Ovary (tissue), 9 donors: ENCODE results near the gene ITPK1. TPM values are rescaled to one million over a fixed set of nuclear protein-coding genes. Genes with fewer than 3 reads are reported as not detected.

Experiments used
- DNase-seq, 5 donors: peaks; one replicate each; pipeline ENCODE4 v3.0.0-alpha.2; 2019 to 2020
- H3K27ac ChIP-seq, 2 donors: fragments of 200-600 bp; one replicate each; pipeline versions ENCODE4 v1.5.1 to v1.8.0; 2019 to 2022
- H3K27me3 ChIP-seq: fragments of 200-600 bp; one replicate; pipeline ENCODE4 v1.8.0; 2022
- H3K36me3 ChIP-seq: fragments of 200-600 bp; sonication (generic); one replicate; pipeline ENCODE4 v1.5.1; 2019
- H3K4me1 ChIP-seq: one replicate; pipeline ENCODE4 v1.8.1; 2013; ENCODE audit warnings: mild to moderate bottlenecking, moderate library complexity; ENCODE audit not compliant: insufficient read depth
- H3K4me3 ChIP-seq: fragments of 200-600 bp; sonication (generic); one replicate; pipeline ENCODE4 v1.5.1; 2017
- H3K9me3 ChIP-seq, 2 donors: fragments of 200-600 bp in 1 of 2; sonication (generic) in 1 of 2; one replicate each; pipeline versions ENCODE4 v1.5.1 to v1.8.1; 2013 to 2019; ENCODE audit warnings: mild to moderate bottlenecking in 1 of 2, moderate library complexity in 1 of 2
- EP300 ChIP-seq: sonication (generic); formaldehyde crosslinking; IDR thresholded peaks from one replicate; pipeline ENCODE4 v1.6.1; 2017; ENCODE audit warnings: antibody characterized with exemption
- POLR2A ChIP-seq: fragments of 450-650 bp; IDR thresholded peaks from one replicate; pipeline ENCODE4 v1.6.1; 2017; ENCODE audit warnings: antibody characterized with exemption, mild to moderate bottlenecking, moderate library complexity
- WGBS, 3 donors: extraction: QIAGEN DNeasy Blood & Tissue Kit in 1 of 3; methylation state at CpG; one replicate each; pipeline versions ENCODE4 v1.1.5 to v1.1.7; 2013 to 2017; 5-methylcytosine and 5-hydroxymethylcytosine counted together
- intact Hi-C, 4 donors: fragments of 100-400 bp; cut with DNase I; formaldehyde crosslinking; loops; one replicate each; pipeline versions ENCODE4 v1.11.0 to v1.15.1; 2022 to 2023
- polyA plus RNA-seq, 2 donors: library from polyadenylated mRNA; stranded (reverse); fragments of 200-250 nt in 1 of 2; fragments of 350-450 nt in 1 of 2; fragmentation: Illumina TruSeq in 1 of 2; extraction: RNeasy Lipid Tissue Mini Kit (QIAGEN cat#74804) in 1 of 2; gene quantifications; one replicate each; pipeline ENCODE4 v1.2.3, GENCODE V29; 2013 to 2014
- total RNA-seq, 7 donors: library from RNA; depleted of rRNA in 2 of 7; stranded (reverse); fragments of >200 nt in 2 of 7; fragmentation: NEBNext Ultra II Directional in 3 of 7; extraction: Animal tissue kit (Norgen Biotek cat#: 25700) in 3 of 7; gene quantifications; one replicate each; pipeline versions ENCODE4 v1.1.0 to v1.2.4, GENCODE V29; 2016 to 2023
- TF ChIP-seq, protein P1 (sequence below), 3 donors: fragments of 450-650 bp in 2 of 3; fragments of 200-600 bp in 1 of 3; IDR thresholded peaks; one replicate each; pipeline versions ENCODE4 v1.5.1 to v1.8.0; 2016 to 2022; ENCODE audit warnings: antibody characterized with exemption in 3 of 3, mild to moderate bottlenecking in 1 of 3
- donor health status: DM: no; HTN: no; CAD: no; lungs with moderate emphysema.
- donor health status: DM: no; HTN: no; CAD: no.
- donor health status: Bipolar disorder and iron deficiency.
- donor health status: DM: yes; HTN: yes; CAD: no.
- donor health status: DM: no; HTN: no; CAD: no.
- donor health status: DM: yes; HTN: yes; CAD: no.

Gene ITPK1
- total and polyA plus RNA-seq, 9 donors, result 23.6 to 57.8 (median 49.3) TPM

- intact Hi-C loops, result no loop called here
- Histone ChIP-seq H3K27me3 (no peaks in the 10 kb centered on the region), H3K4me1 (peaks cover 9% of the 10 kb centered on the region), H3K36me3 (no peaks in the 10 kb centered on the region), H3K4me3 (no peak overlapping the region), H3K27ac (no peak overlapping the region), H3K9me3 (no peaks in the 10 kb centered on the region)
- 89 to 100% (median 95%) methylated on average over 2 of the region's 2 CpGs for whole genome bisulfite sequencing, 3 donors
- DNase-seq, result no peak
- TF ChIP-seq, protein P1, sequence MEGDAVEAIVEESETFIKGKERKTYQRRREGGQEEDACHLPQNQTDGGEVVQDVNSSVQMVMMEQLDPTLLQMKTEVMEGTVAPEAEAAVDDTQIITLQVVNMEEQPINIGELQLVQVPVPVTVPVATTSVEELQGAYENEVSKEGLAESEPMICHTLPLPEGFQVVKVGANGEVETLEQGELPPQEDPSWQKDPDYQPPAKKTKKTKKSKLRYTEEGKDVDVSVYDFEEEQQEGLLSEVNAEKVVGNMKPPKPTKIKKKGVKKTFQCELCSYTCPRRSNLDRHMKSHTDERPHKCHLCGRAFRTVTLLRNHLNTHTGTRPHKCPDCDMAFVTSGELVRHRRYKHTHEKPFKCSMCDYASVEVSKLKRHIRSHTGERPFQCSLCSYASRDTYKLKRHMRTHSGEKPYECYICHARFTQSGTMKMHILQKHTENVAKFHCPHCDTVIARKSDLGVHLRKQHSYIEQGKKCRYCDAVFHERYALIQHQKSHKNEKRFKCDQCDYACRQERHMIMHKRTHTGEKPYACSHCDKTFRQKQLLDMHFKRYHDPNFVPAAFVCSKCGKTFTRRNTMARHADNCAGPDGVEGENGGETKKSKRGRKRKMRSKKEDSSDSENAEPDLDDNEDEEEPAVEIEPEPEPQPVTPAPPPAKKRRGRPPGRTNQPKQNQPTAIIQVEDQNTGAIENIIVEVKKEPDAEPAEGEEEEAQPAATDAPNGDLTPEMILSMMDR (IDR thresholded peaks at IDR 0.05), result no peak
- no peak for TF ChIP-seq EP300
- no peak for TF ChIP-seq POLR2A
These were observed 66.9 kb downstream of the ITPK1 start for GRCh38 chr14:93048843-93049242.

DNA sequence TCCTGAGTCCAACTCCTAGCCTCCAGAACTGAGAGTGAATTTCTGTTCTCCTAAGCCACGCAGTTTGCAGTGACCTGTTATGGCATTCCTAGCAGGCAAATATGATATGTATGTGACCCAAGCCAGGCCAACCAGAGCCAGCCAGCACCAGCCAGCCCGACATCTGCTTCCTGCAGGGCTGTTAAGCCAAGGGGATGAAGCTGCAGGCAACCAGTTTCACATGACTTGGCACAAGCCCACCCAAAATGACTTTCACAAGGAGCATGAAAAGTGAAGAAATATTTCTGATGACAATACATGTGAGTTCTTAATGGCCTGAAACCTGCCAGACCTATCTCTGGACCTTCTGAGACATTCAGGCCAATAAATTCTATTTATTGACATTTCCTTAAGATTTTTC lies 68.1 kb downstream of the ITPK1 start:
- Histone ChIP-seq H3K4me1 (peaks cover 12% of the 10 kb centered on the region), H3K4me3 (no peak overlapping the region), H3K36me3 (no peaks in the 10 kb centered on the region), H3K27ac (no peak overlapping the region), H3K27me3 (no peaks in the 10 kb centered on the region), H3K9me3 (no peaks in the 10 kb centered on the region)
- TF ChIP-seq POLR2A, result no peak
- TF ChIP-seq, protein P1 (IDR thresholded peaks at IDR 0.05), result no peak
- no peak for TF ChIP-seq EP300
- no peak for DNase-seq
- intact Hi-C loops, result no loop called here
- WGBS, 3 donors, result 76 to 86% (median 85%) methylated on average over 2 of the region's 2 CpGs

DNA sequence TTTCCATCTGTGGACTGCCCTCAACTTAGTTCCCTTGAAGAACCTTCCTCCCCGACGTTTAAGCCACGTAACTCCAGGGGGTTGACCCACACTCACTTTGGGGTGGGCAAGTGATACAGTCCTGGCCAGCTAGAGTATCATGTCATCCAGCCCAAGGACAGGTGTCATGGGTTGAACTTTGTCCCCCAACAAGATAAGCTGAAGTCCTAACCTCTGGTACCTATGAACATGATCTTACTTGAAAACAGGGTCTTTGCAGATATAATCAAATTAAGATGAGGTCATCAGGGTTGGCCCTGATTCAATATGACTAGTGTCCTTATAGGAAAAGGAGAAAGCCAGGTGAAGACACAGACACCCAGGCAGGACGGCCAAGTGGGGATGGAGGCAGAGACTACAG lies 68.6 kb downstream of the ITPK1 start:
- TF ChIP-seq POLR2A, result no peak
- TF ChIP-seq EP300, result no peak
- TF ChIP-seq, protein P1 (IDR thresholded peaks at IDR 0.05), result no peak
- Histone ChIP-seq H3K4me3 (no peak overlapping the region), H3K4me1 (peaks cover 12% of the 10 kb centered on the region), H3K27me3 (no peaks in the 10 kb centered on the region), H3K27ac (no peak overlapping the region), H3K36me3 (no peaks in the 10 kb centered on the region), H3K9me3 (no peaks in the 10 kb centered on the region)
- 81 to 94% (median 86%) methylated on average over 4 of the region's 4 CpGs for WGBS, 3 donors
- DNase-seq, result no peak
- intact Hi-C loops, result no loop called here

- no peak overlapping the region for H3K27ac ChIP-seq
These were observed 69.0 kb downstream of the ITPK1 start for GRCh38 chr14:93046705-93047050.

GRCh38 chr14:93045965-93046704 lies 69.6 kb downstream of the ITPK1 start:
- Histone ChIP-seq H3K27ac (no peak overlapping the region), H3K9me3 (no peaks in the 10 kb centered on the region), H3K4me1 (peaks cover 12% of the 10 kb centered on the region), H3K27me3 (no peaks in the 10 kb centered on the region), H3K4me3 (no peak overlapping the region), H3K36me3 (no peaks in the 10 kb centered on the region)
- intact Hi-C loops, result no loop called here
- 51 to 66% (median 55%) methylated on average over 16 of the region's 16 CpGs for WGBS, 3 donors
- DNase-seq, result no peak
- TF ChIP-seq, protein P1 (IDR thresholded peaks at IDR 0.05), result no peak
- TF ChIP-seq EP300 (no peak), POLR2A (no peak)

More at GRCh38 chr14:93046705-93047050, 69.0 kb downstream of the ITPK1 start:
- no peaks in the 10 kb centered on the region for H3K27me3 ChIP-seq
- no peaks in the 10 kb centered on the region for H3K9me3 ChIP-seq
- no peak for TF ChIP-seq POLR2A
- H3K4me1 ChIP-seq, result peaks cover 12% of the 10 kb centered on the region
- 56 to 68% (median 60%) methylated on average over 7 of the region's 7 CpGs for WGBS, 3 donors
- intact Hi-C loops, result no loop called here
- H3K36me3 ChIP-seq, result no peaks in the 10 kb centered on the region
- no peak overlapping the region for H3K4me3 ChIP-seq
- no peak for DNase-seq
